A204.1 (cell line): ENCODE data around the gene DLG1.
A peak's percentile ranks its signal among the peaks of the same experiment; 100 is the strongest.
"Not testable (repeated sequence)": the region's sequence is repeated elsewhere in the genome, so short reads cannot be mapped to it uniquely, and the experiment has no call there.

ENCODE experiments used
- FAIRE-seq: peaks from 2 replicates; lab custom pipeline; 2012; peaks lifted over from hg19 to GRCh38; lab: Jason Lieb, UNC

Gene DLG1

DNA sequence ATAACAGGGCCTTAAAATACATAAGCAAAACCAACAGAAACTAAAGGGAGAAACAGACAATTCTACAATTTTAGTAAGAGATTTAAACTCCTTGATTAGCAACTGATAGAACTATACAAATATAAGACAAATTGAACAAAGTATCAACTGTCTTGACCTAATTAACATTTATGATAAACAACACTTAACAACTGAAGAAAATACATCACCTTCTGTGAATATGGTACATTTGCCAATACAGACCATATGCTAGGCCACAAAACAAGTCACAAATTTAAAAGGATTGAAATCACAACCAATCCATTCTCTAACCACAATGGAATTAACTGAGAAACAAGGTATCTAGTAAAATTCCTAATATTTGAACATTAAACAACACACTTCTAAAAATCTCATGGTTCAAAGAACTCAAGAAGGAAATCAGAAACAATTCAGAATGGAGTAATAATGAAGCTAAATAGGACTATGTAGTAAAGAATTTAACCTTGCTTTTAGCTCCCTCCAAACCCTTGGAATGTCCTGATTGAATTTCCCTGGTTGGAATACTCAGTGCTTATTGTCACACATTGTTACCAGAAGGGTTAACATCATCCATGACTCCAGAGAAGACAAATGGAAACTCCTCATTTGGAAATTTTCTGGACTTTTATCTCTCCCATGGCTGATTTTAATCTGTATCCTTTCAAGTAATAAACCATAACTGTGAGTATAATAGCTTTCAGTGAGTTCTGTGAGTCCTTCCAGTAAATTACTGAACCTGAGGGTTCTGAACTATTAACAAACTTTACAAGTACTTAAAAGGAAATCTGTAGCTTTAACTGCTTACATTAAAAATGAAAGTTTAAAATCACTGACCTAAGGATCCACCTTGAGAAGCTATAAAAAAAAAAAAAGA is 88.8 kb downstream of the DLG1 start:
- FAIRE-seq, result peak; percentile 25

DNA sequence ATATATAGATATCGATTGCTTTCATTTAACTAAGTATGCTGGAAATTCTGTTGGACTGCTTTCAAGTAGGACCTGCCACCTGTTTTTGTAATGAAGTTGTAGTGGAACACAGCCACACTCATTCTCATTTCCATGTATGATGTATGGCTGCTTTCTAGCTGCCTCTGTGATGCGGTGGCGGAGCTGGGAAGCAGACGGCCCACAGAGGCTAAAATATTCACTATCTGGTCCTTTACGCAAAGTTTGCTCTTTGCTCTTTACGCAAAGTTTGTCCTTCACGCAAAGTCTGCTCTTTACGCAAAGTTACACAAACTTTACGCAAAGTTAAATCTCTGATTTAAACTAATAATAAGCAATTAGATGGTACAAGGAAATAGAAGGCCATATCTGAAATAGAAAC is 91.5 kb downstream of the DLG1 start:
- no peak for FAIRE-seq

DNA sequence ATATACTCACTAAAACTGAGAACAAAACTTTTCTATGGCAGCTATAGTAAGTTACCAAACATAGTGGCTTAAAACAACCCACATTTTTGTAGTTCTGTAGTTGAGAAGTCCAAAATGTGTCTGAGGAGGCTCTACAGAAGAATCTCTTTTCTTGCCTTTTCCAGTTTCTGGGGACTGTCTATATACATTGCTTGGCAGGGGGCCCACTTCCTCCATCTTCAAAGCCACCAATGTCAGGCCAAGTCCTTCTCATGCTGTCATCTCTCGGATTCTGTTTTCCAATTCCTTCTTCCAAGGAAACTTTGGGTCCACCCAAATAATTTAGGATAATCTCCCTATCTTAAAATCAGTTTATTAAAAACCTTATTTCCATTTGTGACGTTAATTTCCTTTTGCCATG is 92.7 kb downstream of the DLG1 start:
- no peak for FAIRE-seq

DNA sequence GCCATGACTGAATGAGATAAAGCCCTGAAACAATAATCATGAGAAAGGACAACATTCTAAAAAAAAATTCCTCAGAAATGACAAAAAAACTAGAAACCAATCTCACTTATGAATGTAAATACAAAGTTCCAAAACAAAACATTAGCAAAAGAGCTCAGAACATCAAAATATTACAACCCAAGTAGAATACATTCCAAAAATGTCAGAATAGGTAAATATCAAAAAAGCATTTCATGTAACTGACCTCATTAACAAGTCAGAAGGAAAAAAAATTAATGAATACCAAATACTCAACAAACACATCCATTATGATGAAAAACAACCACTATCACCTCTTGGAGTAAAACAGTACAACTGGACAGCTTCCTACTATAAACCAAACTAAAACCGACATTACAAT is 93.1 kb downstream of the DLG1 start:
- FAIRE-seq, result no peak

DNA sequence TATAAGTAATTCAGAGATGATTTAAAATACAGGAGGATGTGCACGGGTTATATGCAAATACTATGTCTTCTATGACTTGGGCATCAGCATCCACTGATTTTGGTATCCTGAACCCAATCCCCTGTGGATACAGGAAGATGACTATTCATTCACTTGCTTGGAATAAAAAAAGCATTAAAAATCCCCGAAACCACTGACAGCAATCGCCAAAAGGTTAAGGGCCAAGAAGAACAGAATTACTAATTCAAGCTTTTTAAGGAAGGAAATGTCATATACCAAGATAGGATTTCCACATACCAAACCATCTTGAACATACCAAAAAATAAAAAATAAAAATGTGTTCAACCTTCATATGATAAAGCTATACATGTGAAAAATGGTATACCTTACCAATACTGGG is 93.7 kb downstream of the DLG1 start:
- no peak for FAIRE-seq

DNA sequence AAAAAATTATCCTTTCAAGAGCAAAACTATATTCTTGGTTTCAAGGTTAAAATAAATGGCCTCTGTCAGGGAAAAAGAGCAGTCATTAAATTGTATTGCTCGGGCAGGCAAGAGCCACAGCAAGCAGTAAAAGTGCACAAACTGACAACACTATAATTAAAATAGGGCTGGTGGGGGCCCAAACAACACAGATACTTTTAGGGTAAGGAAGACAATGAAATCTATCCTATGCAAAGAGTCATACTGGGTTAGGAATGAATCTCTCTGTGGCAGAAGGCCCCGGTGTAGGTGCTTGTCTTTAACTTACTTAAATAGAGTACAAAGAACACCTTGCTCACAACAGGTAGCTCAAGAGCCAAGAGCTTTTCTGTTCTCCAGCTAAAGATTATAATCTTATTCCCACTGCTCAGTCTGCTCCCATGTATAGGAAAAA is 94.7 kb downstream of the DLG1 start:
- FAIRE-seq, result no peak

DNA sequence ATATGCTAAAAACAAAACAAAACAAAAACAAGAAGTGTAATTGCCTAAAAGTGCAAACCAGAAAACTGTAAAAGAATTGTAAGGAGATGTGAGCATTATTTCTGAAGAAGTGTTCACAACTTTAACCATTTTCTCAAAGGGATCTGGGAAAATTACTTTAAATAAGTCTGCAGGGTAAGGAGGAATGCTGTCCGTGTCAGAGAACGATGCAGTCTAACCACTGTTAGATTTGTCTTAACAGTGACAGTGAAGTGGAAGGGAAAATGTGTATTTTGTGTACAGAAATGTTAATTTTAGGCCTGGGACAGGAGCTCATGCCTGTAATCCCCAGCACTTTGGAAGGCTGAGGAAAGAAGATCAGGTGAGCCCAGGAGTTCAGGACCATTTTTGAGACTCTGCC is 95.7 kb downstream of the DLG1 start:
- FAIRE-seq, result no peak

DNA sequence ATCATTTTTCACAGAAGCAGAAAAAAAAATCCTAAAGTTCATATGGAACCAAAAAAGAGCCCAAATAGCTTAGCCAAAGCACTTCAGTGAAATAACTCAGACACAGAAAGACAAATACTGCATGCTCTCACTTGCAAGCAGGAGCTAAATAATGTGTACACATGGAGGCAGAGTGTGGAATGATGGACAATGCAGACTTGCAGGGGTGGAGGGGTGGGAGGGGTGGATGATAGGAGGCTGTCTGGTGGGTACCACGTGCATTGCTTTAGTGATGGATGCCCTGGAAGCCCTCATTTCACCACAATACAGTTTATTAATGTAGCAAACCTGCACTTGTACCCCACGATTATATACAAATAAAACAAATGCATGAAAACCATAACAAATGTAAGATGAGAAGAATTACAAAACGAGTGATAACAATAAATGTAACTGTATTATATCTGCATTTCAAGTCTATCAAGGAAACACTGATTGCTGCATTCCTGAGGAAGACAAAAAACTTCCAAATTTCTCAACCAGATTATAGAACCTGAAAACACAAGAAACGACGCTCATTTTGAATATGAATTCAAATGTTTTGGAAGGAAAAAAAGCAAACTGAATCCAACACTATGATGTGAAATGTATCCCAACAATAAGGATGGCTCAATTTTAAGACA is 96.5 kb downstream of the DLG1 start:
- FAIRE-seq, result no peak

DNA sequence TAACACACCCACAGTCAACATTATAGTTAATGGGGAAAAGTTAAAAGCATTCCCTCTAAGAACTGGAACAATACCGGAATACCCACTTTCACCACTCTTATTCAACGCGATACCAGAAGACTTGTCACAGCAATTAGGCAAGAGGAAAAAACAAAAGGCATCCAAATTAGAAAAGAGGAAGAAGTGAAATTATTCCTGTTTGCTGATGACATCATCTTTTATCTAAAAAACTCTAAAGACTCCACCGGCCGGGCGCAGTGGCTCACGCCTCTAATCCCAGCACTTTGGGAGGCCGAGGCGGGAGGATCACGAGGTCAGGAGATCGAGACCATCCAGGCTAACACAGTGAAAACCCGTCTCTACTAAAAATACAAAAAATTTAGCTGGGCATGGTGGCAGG is 97.6 kb downstream of the DLG1 start:
- FAIRE-seq, result not testable (repeated sequence)

DNA sequence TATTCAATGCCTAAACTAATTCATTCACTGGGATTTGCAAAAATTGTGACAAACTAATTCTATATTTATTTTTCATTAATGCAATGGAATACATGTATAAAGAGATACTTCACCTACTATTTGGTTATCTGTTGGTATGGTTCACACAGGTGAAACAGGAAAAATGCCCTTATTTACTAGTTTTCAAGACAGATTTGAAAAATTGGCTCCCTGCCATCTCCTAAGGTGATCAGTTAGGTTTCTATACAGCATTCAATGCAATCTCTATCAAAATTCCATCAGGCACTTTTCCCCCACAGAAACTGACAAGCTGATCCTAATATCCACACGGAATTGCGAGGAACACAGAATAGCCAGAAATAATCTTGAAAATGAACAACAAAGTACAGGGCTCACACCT is 101.1 kb downstream of the DLG1 start:
- FAIRE-seq, result no peak

DNA sequence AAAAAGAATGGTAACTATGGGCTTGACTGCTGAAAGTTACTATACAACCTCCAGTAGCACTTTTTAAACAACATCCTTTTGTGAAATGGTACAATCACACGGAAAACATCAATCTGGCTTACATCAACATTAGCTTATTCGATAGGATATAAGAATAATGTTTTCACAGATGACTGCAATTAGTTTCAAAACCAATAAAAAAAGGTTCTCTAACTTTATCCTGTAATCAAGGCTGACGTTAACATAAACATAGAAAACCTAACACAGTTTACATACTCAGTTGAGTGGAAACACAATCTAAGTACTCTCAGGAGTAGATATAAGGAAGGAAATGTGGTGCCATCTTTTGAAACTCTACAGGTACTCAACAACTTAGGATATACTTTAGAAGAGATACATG is 102.2 kb downstream of the DLG1 start:
- FAIRE-seq, result no peak

DNA sequence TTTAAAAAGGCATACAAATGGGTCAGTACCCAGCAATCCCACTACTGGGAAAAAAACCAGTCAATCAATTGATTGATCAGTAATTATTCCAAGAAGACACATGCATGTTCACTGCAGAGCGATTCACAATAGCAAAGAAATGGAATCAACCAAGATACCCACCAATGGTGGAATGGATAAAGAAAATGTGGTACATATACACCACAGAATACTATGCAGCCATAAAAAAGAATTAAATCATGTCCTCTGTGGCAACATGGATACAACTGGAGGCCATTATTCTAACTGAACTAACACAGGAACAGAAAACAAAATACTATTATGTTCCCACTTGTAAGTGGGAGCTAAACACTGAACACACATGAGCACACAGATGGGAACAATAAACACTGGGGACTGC is 103.1 kb downstream of the DLG1 start:
- no peak for FAIRE-seq

DNA sequence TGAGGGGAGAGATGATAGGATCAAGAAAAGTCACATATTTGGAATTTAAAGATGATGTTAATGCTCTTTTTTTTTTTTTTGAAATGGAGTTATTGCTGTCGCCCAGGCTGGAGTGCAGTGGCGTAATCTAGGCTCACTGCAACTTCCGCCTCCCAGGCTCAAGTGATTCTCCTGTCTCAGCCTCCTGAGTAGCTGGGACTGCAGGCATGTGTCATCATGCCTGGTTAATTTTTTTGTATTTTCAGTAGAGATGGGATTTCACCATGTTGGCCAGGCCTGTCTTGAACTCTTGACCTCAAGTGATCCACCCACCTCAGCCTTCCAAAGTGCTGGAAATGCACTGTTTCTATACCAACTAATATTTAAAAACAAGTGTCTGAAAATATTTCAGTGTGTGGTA is 104.7 kb downstream of the DLG1 start:
- FAIRE-seq, result not testable (repeated sequence)

DNA sequence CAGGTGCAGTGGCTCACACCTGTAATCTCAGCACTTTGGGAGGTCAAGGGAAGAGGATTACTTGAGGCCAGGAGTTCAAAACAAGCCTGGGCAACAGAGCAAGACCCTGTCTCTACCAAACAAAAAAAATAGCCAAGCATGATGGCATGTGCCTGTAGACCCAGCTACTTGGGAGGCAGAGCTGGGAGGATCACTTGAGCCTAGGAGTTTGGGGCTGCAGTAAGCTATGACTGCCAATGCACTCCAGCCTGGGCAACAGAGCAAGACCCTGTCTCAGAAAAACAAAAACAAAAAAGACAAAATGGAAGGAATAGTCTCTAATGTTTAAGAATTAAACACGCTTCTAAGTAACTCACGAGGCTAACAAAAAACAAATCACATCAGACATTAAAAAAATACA is 106.5 kb downstream of the DLG1 start:
- no peak for FAIRE-seq

DNA sequence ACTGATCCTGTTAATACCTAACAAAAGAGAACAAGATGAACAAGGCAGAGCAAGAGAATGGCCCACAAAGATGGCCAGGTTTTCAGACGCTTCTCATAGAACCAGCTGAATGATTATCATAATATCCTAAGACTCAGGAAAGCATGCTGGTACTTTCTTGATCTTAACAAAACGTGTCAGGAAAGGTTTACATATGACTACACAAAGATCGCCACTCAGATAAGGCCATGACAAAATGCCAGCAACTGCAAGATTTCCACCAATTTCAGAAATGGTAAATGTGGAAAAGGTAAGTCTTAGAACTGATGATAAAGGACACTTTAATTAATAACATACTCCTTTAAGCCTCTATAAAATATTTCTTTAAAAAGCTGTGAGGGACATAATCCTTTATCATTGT is 108.8 kb downstream of the DLG1 start:
- FAIRE-seq, result no peak

DNA sequence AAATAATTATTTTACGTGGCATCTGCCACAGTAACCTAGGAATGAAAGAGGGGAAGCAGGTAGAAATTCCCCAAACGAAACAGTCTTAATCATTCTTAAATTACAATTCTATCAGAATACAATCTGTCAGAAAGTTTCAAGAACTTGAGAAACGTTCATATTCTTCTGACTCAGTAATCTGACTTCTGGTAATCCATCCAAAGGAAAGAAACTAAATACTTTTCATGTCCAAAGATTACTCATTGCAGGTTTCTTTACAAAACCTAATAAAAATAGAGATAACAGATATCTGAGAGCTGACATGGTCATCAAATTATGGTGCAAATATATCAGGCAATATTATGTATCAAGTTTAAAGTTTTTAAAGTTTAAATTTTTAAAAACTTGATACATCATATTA is 109.4 kb downstream of the DLG1 start:
- FAIRE-seq, result peak; percentile 79

DNA sequence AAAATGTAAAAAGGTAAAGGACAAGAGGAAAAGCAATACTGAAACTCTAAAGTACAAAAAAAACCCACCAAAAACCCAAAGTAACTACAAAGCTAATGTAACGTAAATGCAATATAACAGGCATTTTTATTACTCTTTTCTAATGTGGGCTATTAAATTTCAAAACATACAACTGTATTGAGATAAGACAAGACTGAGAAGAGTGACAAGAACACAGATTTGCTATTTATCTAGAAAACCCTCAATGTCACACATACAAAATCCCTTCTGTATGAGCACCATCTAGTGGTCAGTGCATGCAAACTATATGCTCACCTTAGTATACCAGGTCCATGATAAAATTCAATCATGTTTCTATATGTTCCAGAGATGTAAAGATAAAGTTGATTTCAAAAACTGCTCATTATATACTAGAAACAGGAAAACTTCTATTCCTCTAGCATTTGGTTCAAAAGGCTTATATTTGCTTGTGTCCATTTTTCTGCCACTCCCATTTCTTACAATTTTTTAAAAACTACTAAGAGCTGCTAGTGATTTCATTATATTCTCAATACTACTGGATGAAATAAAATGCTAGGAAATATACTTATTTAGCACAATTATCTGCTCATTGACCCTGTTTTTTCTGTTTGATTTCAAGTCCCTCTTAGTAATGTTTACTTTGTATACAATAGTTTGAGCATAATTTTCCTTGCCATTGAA is 111.4 kb downstream of the DLG1 start:
- FAIRE-seq, result peak; percentile 98

DNA sequence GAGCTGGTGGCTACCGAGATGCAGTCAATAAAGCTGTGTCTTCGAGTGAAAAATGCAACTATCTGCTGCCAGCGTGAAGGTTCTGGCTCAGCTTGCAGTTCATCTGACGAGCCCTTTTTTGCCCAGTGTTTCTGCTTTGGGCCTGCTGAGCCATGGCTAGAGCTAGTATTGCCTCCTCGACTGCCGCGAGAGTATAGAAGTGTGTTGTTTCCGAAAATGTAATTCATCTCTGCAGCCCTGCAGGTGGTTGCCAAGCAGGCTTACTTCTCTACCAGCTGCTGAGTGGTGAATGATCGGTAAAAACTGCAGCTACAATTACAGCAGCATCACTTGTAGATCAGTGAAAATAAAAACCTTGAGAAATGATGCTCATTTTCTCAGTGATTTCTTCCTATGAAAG is 114.8 kb downstream of the DLG1 start:
- no peak for FAIRE-seq

DNA sequence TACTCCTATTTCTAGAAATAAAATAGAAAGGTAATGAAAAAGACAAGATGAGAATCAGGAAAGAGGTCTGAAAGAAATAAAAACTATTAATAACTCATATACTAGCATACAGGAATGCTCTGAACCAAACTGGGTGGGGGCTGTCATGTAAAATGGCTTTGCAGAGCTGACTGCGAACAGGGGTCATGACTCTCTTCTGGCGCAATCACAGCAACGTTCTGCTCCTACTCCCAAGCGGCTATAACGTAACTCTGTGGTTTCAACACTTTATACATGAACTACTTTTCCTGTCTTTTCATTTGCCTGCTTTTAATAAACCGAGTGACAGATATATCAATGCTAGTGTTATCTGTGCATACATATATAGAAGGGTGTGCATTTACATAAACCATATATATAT is 116.7 kb downstream of the DLG1 start:
- FAIRE-seq, result no peak

DNA sequence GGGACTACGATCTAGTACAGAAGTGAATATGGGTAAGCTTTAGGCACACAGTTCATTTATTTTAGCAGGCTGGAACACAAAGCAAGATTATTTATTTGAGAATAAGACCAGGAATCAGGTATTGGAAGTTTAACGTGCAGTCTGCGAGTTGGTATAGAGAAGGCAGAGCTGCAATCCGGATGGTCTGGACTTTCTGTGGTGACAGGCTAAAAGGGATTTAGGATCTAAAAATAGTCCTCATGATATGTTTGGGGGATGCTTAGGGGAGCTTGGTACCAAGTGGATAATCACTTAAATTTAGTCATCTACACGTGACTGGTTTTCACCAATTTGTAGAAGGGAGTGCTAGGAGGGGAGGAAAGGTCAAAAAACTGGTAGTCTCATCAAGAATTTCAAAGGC is 119.4 kb downstream of the DLG1 start:
- FAIRE-seq, result no peak

DNA sequence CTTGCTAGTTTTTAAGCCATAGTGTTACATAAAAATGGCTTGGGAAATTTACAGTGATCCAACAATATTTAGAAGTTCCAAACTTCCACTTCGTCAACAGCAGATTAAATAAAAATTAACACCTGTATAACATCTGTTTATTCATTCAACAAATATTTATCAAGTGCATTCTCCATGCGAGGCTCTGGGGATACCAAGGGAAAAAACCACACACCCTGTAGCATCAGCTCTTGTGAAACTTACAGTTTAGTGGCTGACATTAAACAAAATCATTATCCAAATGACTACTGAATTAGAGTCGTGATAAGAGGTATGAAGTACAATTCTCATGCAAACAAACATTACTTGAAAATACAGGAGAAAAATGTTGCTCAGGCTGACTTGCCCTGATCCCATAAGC is 122.9 kb downstream of the DLG1 start:
- FAIRE-seq, result no peak

DNA sequence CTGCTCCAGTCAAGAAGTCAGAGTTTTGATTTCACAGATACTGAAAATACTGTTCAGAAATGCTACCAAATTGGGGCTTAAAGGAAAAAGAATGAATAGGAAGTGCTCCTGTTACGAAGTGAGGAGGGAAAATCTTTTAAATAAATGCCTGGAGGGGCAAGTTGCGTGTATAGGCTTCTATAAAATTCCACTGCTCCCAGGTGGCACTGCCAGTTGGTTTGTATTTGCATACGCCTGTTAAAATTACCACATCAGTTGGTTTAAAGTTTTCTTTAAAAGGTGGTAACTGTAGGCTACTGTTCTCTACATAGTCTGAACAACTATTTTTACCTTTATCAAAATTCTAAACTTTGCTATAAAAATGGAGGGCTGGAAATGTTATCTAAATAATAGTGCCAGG is 123.5 kb downstream of the DLG1 start:
- FAIRE-seq, result no peak

DNA sequence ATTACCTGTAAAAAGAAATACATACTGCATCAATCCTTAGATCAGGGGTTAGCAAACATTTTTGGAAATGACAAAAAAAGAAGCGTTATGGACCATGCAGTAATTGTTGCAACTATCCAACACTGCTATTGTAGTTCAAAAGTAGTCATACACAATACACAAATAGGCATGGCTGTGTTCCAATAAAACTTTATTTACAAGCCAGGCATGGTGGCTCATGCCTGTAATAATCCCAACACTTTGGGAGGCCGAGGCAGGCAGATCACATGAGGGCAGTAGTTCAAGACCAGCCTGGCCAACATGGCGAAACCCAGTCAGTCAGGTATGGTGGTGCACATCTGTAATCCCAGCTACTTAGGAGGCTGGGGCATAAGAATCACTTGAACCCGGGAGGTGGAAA is 124.8 kb downstream of the DLG1 start:
- no peak for FAIRE-seq
